Body of pancreas (tissue), 4 donors: ENCODE data around the gene SLC25A23. TPM values are rescaled to one million over a fixed set of nuclear protein-coding genes. Genes with fewer than 3 reads are reported as not detected.
A peak's percentile ranks its signal among the peaks of the same experiment; 100 is the strongest.

Experiments
- ATAC-seq: fragments of 150-250 bp; one replicate; pipeline ENCODE4 v1.9.1; 2016
- DNase-seq, 4 donors: peaks; one replicate each; pipeline ENCODE4 v3.0.0-alpha.2; 2019
- H3K27ac ChIP-seq, 4 donors: fragments of 200-600 bp; sonication (generic); 1 replicate in 3 of 4; 2 replicates in 1 of 4; pipeline versions ENCODE4 v1.5.1 to v1.6.1; 2016 to 2019; ENCODE audit warnings: mild to moderate bottlenecking in 1 of 4, mixed read lengths in 1 of 4, moderate library complexity in 1 of 4
- H3K27me3 ChIP-seq, 2 donors: fragments of 200-600 bp; sonication (generic); one replicate each; pipeline ENCODE4 v1.6.0; 2016; ENCODE audit warnings: mild to moderate bottlenecking in 1 of 2
- H3K36me3 ChIP-seq, 2 donors: fragments of 200-600 bp; sonication (generic); replicated peaks in 1 of 2; 2 replicates each; pipeline ENCODE4 v1.5.1; 2016; ENCODE audit warnings: low read depth in 2 of 2; ENCODE audit not compliant: insufficient read depth in 1 of 2
- H3K4me1 ChIP-seq: fragments of 200-600 bp; sonication (generic); one replicate; pipeline ENCODE4 v1.6.0; 2016
- H3K4me3 ChIP-seq, 2 donors: fragments of 200-600 bp; sonication (generic); 1 replicate in 1 of 2; 2 replicates in 1 of 2; pipeline ENCODE4 v1.5.1; 2016 to 2019
- H3K9me3 ChIP-seq, 3 donors: fragments of 200-600 bp; sonication (generic); 1 replicate in 2 of 3; 2 replicates in 1 of 3; pipeline ENCODE4 v1.5.1; 2016
- CTCF ChIP-seq, 7 experiments: fragments of 450-650 bp in 4 of 7; fragments of 200-600 bp in 3 of 7; sonication (generic) in 3 of 7; IDR thresholded peaks; one replicate each; pipeline ENCODE4 v1.5.1; 2016 to 2019; ENCODE audit warnings: antibody characterized with exemption in 7 of 7
- POLR2A ChIP-seq, 3 donors: fragments of 450-650 bp; IDR thresholded peaks; one replicate each; pipeline ENCODE4 v1.6.1; 2016; ENCODE audit warnings: antibody characterized with exemption in 3 of 3, mild to moderate bottlenecking in 2 of 3
- WGBS, 2 donors: methylation state at CpG; one replicate each; pipeline ENCODE4 v1.1.5; 2017; 5-methylcytosine and 5-hydroxymethylcytosine counted together
- intact Hi-C: fragments of 100-400 bp; cut with DNase I; formaldehyde crosslinking; loops from one replicate; pipeline ENCODE4 v1.15.1; 2023
- total RNA-seq, 2 donors: library from RNA; depleted of rRNA; stranded (reverse); fragments of >200 nt; gene quantifications; one replicate each; pipeline ENCODE4 v1.1.0, GENCODE V29; 2016

SLC25A23 gene
- total RNA-seq, 2 donors from 2014 or later, result 11.5 to 49.3 TPM

GRCh38 chr19:6476155-6476895 lies 16.7 kb upstream of the SLC25A23 start:
- peak; percentile 86 for ATAC-seq
- peak; percentile 93 to 98 (median 94) for DNase-seq
- Histone ChIP-seq H3K9me3 (no peaks in the 10 kb centered on the region), H3K4me1 (peaks cover 30% of the 10 kb centered on the region), H3K27ac (no peak overlapping the region), H3K27me3 (no peaks in the 10 kb centered on the region), H3K36me3 (no peaks in the 10 kb centered on the region), H3K4me3 (no peak overlapping the region)
- intact Hi-C loops, result no loop called here
- 0 to 19% methylated on average over 3 to 33 of the region's 33 CpGs for WGBS, 2 donors
- no peak for TF ChIP-seq CTCF (IDR thresholded peaks at IDR 0.05)
- no peak for TF ChIP-seq POLR2A (IDR thresholded peaks at IDR 0.05)

GRCh38 chr19:6475321-6476108 lies 15.9 kb upstream of the SLC25A23 start:
- peaks cover 30% of the 10 kb centered on the region for H3K4me1 ChIP-seq
- H3K9me3 ChIP-seq, result no peaks in the 10 kb centered on the region
- no peak overlapping the region for H3K4me3 ChIP-seq
- H3K27me3 ChIP-seq, result no peaks in the 10 kb centered on the region
- ATAC-seq, result no peak
- no peaks in the 10 kb centered on the region for H3K36me3 ChIP-seq
- intact Hi-C loops, result no loop called here
- 21 to 50% methylated on average over 3 to 51 of the region's 52 CpGs for WGBS, 2 donors
- no peak overlapping the region for H3K27ac ChIP-seq
- TF ChIP-seq POLR2A (IDR thresholded peaks at IDR 0.05) (no peak), CTCF (IDR thresholded peaks at IDR 0.05) (no peak)
- DNase-seq, result peak in 1 of 4 donors; percentile 34

GRCh38 chr19:6473647-6474046 lies 14.1 kb upstream of the SLC25A23 start:
- no peak for ATAC-seq
- intact Hi-C loops, result no loop called here
- peak in 3 of 4 donors; percentile 46 to 67 (median 48) for DNase-seq
- H3K4me1 ChIP-seq, result peaks cover 30% of the 10 kb centered on the region
- no peaks in the 10 kb centered on the region for H3K9me3 ChIP-seq
- no peaks in the 10 kb centered on the region for H3K36me3 ChIP-seq
- 21 to 26% methylated on average over 9 of the region's 9 CpGs for WGBS, 2 donors
- H3K4me3 ChIP-seq, result no peak overlapping the region
- no peak overlapping the region for H3K27ac ChIP-seq
- H3K27me3 ChIP-seq, result no peaks in the 10 kb centered on the region
- TF ChIP-seq CTCF (IDR thresholded peaks at IDR 0.05), result no peak
- no peak for TF ChIP-seq POLR2A (IDR thresholded peaks at IDR 0.05)

GRCh38 chr19:6472713-6473112 lies 13.1 kb upstream of the SLC25A23 start:
- DNase-seq, result peak in 3 of 4 donors; percentile 46 to 66 (median 66)
- intact Hi-C loops, result no loop called here
- H3K9me3 ChIP-seq, result no peaks in the 10 kb centered on the region
- H3K4me1 ChIP-seq, result peaks cover 30% of the 10 kb centered on the region
- no peak for ATAC-seq
- no peak for TF ChIP-seq POLR2A (IDR thresholded peaks at IDR 0.05)
- no peak for TF ChIP-seq CTCF (IDR thresholded peaks at IDR 0.05)
- 24 to 47% methylated on average over 2 to 4 of the region's 4 CpGs for WGBS, 2 donors
- H3K36me3 ChIP-seq, result no peaks in the 10 kb centered on the region
- peak overlapping the region in 3 of 4 donors; percentile 22 to 30 (median 29) for H3K27ac ChIP-seq
- no peak overlapping the region for H3K4me3 ChIP-seq
- H3K27me3 ChIP-seq, result no peaks in the 10 kb centered on the region
